OCI-LY3 (cell line): Measurements from ENCODE around the gene PIP5K1A.

ENCODE experiments used
- EZH2phosphoT487 ChIP-seq: fragments of 200-600 bp; shearing (Covaris generic); IDR thresholded peaks from 2 replicates; pipeline ENCODE4 v1.6.1; 2018; ENCODE audit warnings: antibody characterized with exemption, mixed run types, low read depth
- TF ChIP-seq, protein P1 (sequence below): fragments of 200-600, 300-600 bp; sonication (generic); IDR thresholded peaks from 2 replicates; pipeline ENCODE4 v1.5.1; 2014; ENCODE audit warnings: antibody characterized with exemption, low read length, low read depth

DNA sequence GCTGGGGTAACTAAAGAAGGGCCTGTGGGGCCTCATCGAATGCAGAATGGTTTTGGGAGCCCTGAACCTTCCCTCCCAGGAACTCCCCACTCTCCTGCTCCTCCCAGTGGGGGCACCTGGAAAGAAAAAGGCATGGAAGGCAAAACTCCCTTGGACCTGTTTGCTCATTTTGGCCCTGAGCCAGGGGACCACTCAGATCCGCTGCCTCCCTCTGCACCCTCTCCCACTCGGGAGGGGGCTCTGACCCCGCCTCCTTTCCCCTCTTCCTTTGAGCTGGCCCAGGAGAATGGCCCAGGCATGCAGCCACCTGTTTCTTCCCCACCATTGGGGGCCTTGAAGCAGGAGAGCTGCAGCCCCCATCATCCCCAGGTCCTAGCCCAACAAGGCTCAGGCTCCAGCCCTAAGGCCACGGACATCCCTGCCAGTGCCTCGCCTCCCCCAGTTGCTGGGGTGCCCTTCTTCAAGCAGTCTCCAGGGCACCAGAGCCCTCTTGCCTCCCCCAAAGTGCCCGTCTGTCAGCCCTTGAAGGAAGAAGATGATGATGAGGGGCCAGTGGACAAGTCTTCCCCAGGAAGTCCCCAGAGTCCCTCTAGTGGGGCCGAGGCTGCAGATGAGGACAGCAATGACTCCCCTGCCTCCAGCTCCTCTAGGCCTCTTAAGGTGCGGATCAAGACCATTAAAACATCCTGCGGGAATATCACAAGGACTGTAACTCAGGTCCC, 88.4 kb downstream of the PIP5K1A start:
- TF ChIP-seq, protein P1, sequence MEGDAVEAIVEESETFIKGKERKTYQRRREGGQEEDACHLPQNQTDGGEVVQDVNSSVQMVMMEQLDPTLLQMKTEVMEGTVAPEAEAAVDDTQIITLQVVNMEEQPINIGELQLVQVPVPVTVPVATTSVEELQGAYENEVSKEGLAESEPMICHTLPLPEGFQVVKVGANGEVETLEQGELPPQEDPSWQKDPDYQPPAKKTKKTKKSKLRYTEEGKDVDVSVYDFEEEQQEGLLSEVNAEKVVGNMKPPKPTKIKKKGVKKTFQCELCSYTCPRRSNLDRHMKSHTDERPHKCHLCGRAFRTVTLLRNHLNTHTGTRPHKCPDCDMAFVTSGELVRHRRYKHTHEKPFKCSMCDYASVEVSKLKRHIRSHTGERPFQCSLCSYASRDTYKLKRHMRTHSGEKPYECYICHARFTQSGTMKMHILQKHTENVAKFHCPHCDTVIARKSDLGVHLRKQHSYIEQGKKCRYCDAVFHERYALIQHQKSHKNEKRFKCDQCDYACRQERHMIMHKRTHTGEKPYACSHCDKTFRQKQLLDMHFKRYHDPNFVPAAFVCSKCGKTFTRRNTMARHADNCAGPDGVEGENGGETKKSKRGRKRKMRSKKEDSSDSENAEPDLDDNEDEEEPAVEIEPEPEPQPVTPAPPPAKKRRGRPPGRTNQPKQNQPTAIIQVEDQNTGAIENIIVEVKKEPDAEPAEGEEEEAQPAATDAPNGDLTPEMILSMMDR = no peak
- TF ChIP-seq EZH2phosphoT487 = no peak
